Stomach (tissue), 9 donors: Measurements from ENCODE around the gene ACMSD. TPM values are rescaled to one million over a fixed set of nuclear protein-coding genes. Genes with fewer than 3 reads are reported as not detected.
A peak's percentile ranks its signal among the peaks of the same experiment; 100 is the strongest.

ENCODE experiments used
- DNase-seq, 2 donors: peaks; one replicate each; pipeline versions ENCODE4 v3.0.0 to v3.0.0-alpha.2; 2013 to 2019
- H3K27ac ChIP-seq, 5 donors: fragments of 200-600 bp in 4 of 5; sonication (generic) in 4 of 5; one replicate each; pipeline ENCODE4 v1.5.1; 2013 to 2019; ENCODE audit warnings: mild to moderate bottlenecking in 1 of 5, moderate library complexity in 1 of 5
- H3K27me3 ChIP-seq, 3 donors: fragments of 200-600 bp; sonication (generic); one replicate each; pipeline ENCODE4 v1.5.1; 2017 to 2019; ENCODE audit warnings: mixed run types in 1 of 3
- H3K36me3 ChIP-seq, 4 donors: fragments of 200-600 bp; sonication (generic); 1 replicate in 3 of 4; 2 replicates in 1 of 4; pipeline ENCODE4 v1.5.1; 2016 to 2019
- H3K4me1 ChIP-seq, 4 donors: fragments of 200-600 bp; sonication (generic); one replicate each; pipeline ENCODE4 v1.5.1; 2016 to 2019
- H3K4me3 ChIP-seq, 4 donors: fragments of 200-600 bp; sonication (generic) in 3 of 4; one replicate each; pipeline ENCODE4 v1.5.1; 2016 to 2019; ENCODE audit warnings: mild to moderate bottlenecking in 1 of 4
- H3K9me3 ChIP-seq, 4 donors: fragments of 200-600 bp; sonication (generic); one replicate each; pipeline ENCODE4 v1.5.1; 2016 to 2019
- CTCF ChIP-seq, 7 experiments: fragments of 450-650 bp in 4 of 7; fragments of 200-600 bp in 3 of 7; sonication (generic) in 3 of 7; IDR thresholded peaks; one replicate each; pipeline ENCODE4 v1.5.1; 2016 to 2019; ENCODE audit warnings: antibody characterized with exemption in 7 of 7, control low read depth in 2 of 7, mild to moderate bottlenecking in 1 of 7
- EP300 ChIP-seq: sonication (generic); formaldehyde crosslinking; IDR thresholded peaks from one replicate; pipeline ENCODE4 v1.6.1; 2017; ENCODE audit warnings: antibody characterized with exemption
- POLR2A ChIP-seq, 4 donors: fragments of 450-650 bp; IDR thresholded peaks; one replicate each; pipeline ENCODE4 v1.6.1; 2016; ENCODE audit warnings: antibody characterized with exemption in 4 of 4, control low read depth in 2 of 4, mild to moderate bottlenecking in 1 of 4, moderate library complexity in 1 of 4
- POLR2AphosphoS5 ChIP-seq, 3 donors: sonication (generic); formaldehyde crosslinking; IDR thresholded peaks; one replicate each; pipeline ENCODE4 v1.6.1; 2016; ENCODE audit warnings: antibody characterized with exemption in 3 of 3
- WGBS, 5 donors: extraction: QIAGEN DNeasy Blood & Tissue Kit in 3 of 5; methylation state at CpG; one replicate each; pipeline versions ENCODE4 v1.1.5 to v1.1.7; 2013 to 2018; 5-methylcytosine and 5-hydroxymethylcytosine counted together
- intact Hi-C: fragments of 100-400 bp; cut with DNase I; formaldehyde crosslinking; loops from one replicate; pipeline ENCODE4 v1.15.1; 2023; ENCODE audit warnings: low total_unique reads
- polyA plus RNA-seq, 3 donors: library from polyadenylated mRNA; stranded (reverse); fragments of 200-250 nt; gene quantifications; one replicate each; pipeline ENCODE4 v1.2.3, GENCODE V29; 2013
- total RNA-seq, 5 donors: library from RNA; depleted of rRNA; stranded (reverse); fragments of >200 nt; gene quantifications; one replicate each; pipeline versions ENCODE4 v1.1.0 to v1.2.3, GENCODE V29; 2014 to 2016
- donor health status: healthy with polysubstance abuse.
- donor health status: Bipolar disorder and iron deficiency.
- donor health status: healthy.

The ACMSD gene
- total and polyA plus RNA-seq, 8 donors, result not detected

GRCh38 chr2:134918526-134919340 is 80.3 kb downstream of the ACMSD start, which contains the start of gene CCNT2:
Gene CCNT2, plus strand, starts transcription at chr2:134918822. Its CDS starts 33 bp downstream, at chr2:134918855.
- Histone ChIP-seq H3K36me3 (peaks cover 0 to 6% (median 0%) of the 10 kb centered on the region in 4 donors), H3K4me1 (peaks cover 37 to 52% (median 45%) of the 10 kb centered on the region in 4 donors), H3K9me3 (no peaks in the 10 kb centered on the region), H3K4me3 (peak within 1 kb of the TSS; percentile 76 to 97 (median 84)), H3K27ac (peak within 1 kb of the TSS; percentile 96 to 99 (median 99)), H3K27me3 (no peaks in the 10 kb centered on the region)
- 0 to 1% (median 1%) methylated on average over 54 to 83 of the region's 83 CpGs for WGBS, 5 donors
- peak in 1 of 4 donors; percentile 9 for TF ChIP-seq POLR2A (IDR thresholded peaks at IDR 0.05)
- peak; percentile 89 to 98 (median 97) for TF ChIP-seq POLR2AphosphoS5 (IDR thresholded peaks at IDR 0.05)
- no peak for TF ChIP-seq CTCF (IDR thresholded peaks at IDR 0.05)
- no peak for TF ChIP-seq EP300
- peak; percentile 99 to 100 for DNase-seq
- intact Hi-C loops, result no loop called here

- Histone ChIP-seq H3K27me3 (no peaks in the 10 kb centered on the region), H3K4me1 (peaks cover 39 to 61% (median 53%) of the 10 kb centered on the region in 4 donors), H3K4me3 (peak overlapping the region; percentile 76 to 97 (median 84)), H3K27ac (peak overlapping the region; percentile 96 to 99 (median 99)), H3K36me3 (peaks cover 0 to 12% (median 5%) of the 10 kb centered on the region in 4 donors), H3K9me3 (no peaks in the 10 kb centered on the region)
- TF ChIP-seq POLR2AphosphoS5 (IDR thresholded peaks at IDR 0.05) (peak in 2 of 3 donors; percentile 18 to 35), CTCF (IDR thresholded peaks at IDR 0.05) (no peak)
- DNase-seq, result peak; percentile 51 to 73
- intact Hi-C loops, result no loop called here
- WGBS, 5 donors, result 1 to 2% (median 1%) methylated on average over 30 of the region's 30 CpGs
Observed at GRCh38 chr2:134919341-134920210, 81.2 kb downstream of the ACMSD start.

GRCh38 chr2:134924912-134925311 is 86.5 kb downstream of the ACMSD start:
- 92 to 97% (median 95%) methylated on average over 1 of the region's 1 CpG for WGBS, 5 donors
- peaks cover 62 to 100% (median 85%) of the 10 kb centered on the region in 4 donors for H3K4me1 ChIP-seq
- no peaks in the 10 kb centered on the region for H3K27me3 ChIP-seq
- no peaks in the 10 kb centered on the region for H3K9me3 ChIP-seq
- H3K4me3 ChIP-seq, result no peak overlapping the region
- DNase-seq, result no peak
- intact Hi-C loops, result no loop called here
- peaks cover 0 to 16% (median 5%) of the 10 kb centered on the region in 4 donors for H3K36me3 ChIP-seq
- TF ChIP-seq EP300 (no peak), CTCF (IDR thresholded peaks at IDR 0.05) (no peak), POLR2A (IDR thresholded peaks at IDR 0.05) (no peak), POLR2AphosphoS5 (IDR thresholded peaks at IDR 0.05) (no peak)
- no peak overlapping the region for H3K27ac ChIP-seq
